Activated naive CD8-positive, alpha-beta T cell treated with anti-CD3 and anti-CD28 coated beads, Interleukin-2, amount 50 U/mL, for 16 hours (primary cell): ENCODE data around the gene CEP164.

ENCODE experiments used
- DNase-seq: peaks from one replicate; pipeline ENCODE4 v3.0.0-alpha.2; 2020; ENCODE audit warnings: low read depth, low spot score

Gene CEP164

DNA sequence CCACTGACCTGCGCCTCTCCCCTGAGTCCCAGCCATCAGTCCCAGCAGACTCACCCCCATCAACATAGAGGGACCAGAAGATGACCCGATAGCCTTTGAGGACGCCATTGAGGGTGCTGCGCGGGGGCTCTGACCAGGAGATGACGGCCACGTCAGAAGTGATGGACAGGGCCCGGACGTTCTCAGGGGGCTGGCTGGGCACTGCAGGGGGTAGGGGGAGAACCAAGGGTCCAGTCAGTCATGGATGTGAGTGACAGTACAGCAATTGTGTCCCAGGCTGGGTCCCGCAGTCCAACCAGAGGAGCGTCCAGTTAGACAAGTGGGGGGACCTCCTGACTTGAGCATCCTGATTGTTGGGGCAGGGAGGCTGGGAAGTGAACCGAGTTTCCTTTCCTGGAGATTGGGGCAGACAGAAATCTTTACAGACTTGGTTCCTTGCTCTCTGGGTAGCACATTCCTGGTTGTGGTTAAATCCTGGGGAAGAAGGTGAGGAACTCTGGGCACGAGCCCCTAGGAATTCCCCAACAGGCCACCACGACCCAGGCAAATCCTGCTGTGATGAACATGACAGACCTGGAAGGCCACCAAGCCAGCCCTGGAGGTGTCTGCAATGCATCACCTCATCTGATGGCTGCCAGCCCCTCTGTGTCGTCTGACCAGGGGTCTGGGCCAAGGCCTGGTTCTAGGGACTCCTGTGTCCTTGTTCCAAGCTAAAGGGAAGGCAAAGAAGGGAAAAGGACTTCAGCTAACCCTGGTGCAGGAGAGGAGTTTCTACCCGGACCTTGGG, 133.9 kb downstream of the CEP164 start:
- no peak for DNase-seq

DNA sequence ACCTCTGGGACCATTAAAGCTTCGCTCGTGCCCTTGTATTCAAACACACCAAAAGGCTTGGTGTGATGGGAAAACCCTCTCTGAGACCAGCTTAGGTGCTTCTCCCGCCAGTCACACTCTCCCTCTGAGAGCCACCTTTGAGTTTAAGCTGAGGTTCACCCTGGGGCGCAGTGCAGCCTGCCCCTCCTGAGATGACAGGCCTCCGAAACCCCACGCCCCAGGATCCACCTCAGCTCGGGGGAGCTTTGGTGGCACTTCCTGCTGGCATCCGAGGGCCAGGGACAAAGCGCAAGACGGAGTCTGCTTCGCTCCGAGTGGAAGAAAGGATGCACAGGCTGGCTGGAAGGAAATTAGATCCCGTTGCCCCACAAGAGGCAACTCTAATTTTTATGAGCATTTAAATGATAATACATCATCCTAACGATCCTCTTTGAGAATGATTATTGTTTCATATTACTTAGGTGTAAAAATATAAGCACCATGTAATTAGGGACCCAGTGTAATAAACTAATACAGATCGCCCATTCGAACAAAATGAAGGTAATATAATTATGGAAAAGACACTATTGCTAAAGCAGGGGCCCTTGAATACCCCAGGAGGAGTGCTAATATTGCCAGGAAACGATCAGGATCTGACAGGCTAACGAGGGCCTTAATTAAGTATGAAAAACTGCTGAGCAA, 134.7 kb downstream of the CEP164 start:
- no peak for DNase-seq

DNA sequence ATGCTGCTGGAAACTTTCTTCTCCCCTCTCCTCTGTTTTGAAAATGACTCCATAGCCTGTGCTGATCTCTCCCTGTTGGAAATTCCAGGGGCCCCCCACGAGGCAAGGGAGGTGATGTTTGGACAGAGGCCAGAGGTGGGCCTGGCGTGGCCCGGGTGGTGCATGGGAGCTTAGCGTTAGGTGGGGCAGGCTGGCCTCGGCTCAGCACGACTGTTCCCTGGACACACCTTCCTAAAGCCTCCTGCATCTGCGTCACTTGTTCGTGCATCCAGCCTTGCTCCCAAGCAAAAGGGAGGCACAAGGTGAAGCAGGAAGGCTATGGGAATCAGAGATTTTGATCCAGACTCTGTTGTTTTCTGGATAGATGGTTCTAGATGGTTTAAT, 135.2 kb downstream of the CEP164 start:
- DNase-seq = no peak
